Neural crest cell (in vitro differentiated cells): ENCODE measurements around the gene PHKB. TPM values are rescaled to one million over a fixed set of nuclear protein-coding genes. Genes with fewer than 3 reads are reported as not detected.

ENCODE experiments used
- DNase-seq: peaks from one replicate; pipeline ENCODE4 v3.0.0; 2021; ENCODE audit warnings: low read depth, mixed read lengths, low spot score
- H3K27ac Mint-ChIP-seq: one replicate; pipeline ENCODE4 v1.8.0; 2021; ENCODE audit warnings: mild to moderate bottlenecking, mixed read lengths; ENCODE audit not compliant: unreplicated experiment
- H3K27me3 Mint-ChIP-seq: 2 replicates; pipeline ENCODE4 v1.8.0; 2021; ENCODE audit warnings: low read depth, mild to moderate bottlenecking, mixed read lengths
- H3K36me3 Mint-ChIP-seq: 2 replicates; pipeline ENCODE4 v1.8.0; 2021; ENCODE audit warnings: low read depth, mild to moderate bottlenecking, mixed read lengths
- H3K4me1 Mint-ChIP-seq: 2 replicates; pipeline ENCODE4 v1.8.0; 2021; ENCODE audit warnings: mixed read lengths
- H3K4me3 Mint-ChIP-seq: one replicate; pipeline ENCODE4 v1.8.0; 2021; ENCODE audit warnings: mild to moderate bottlenecking, mixed read lengths
- H3K9me3 Mint-ChIP-seq: 2 replicates; pipeline ENCODE4 v1.8.0; 2021; ENCODE audit warnings: mixed read lengths
- CTCF ChIP-seq: fragments of 200-600 bp; sonication (generic); conservative IDR thresholded peaks from 2 replicates; pipeline ENCODE4 v1.5.0; 2021; ENCODE audit warnings: antibody characterized with exemption, mild to moderate bottlenecking
- total RNA-seq: library from RNA; stranded (reverse); gene quantifications from 2 replicates; pipeline ENCODE4 v1.2.1, GENCODE V29; 2021

The PHKB gene
- total RNA-seq, 1 donor from 2014 or later, result 61.2 TPM

- no peak overlapping the region for H3K27ac Mint-ChIP-seq
- peaks cover 39% of the 10 kb centered on the region for H3K36me3 Mint-ChIP-seq
- TF ChIP-seq CTCF, result no peak
- H3K4me3 Mint-ChIP-seq, result no peak overlapping the region
- H3K27me3 Mint-ChIP-seq, result no peaks in the 10 kb centered on the region
- H3K9me3 Mint-ChIP-seq, result no peaks in the 10 kb centered on the region
- peaks cover 12% of the 10 kb centered on the region for H3K4me1 Mint-ChIP-seq
- DNase-seq, result no peak
Measured at GRCh38 chr16:47695756-47696155, 234.6 kb downstream of the PHKB start.

- Mint-ChIP-seq H3K27me3 (no peaks in the 10 kb centered on the region), H3K4me3 (no peak overlapping the region), H3K36me3 (peaks cover 44% of the 10 kb centered on the region), H3K9me3 (no peaks in the 10 kb centered on the region), H3K4me1 (peaks cover 12% of the 10 kb centered on the region), H3K27ac (no peak overlapping the region)
- no peak for DNase-seq
- TF ChIP-seq CTCF, result no peak
Measured at GRCh38 chr16:47697826-47698225, 236.7 kb downstream of the PHKB start.

GRCh38 chr16:47699106-47699505 is 238.0 kb downstream of the PHKB start:
- no peak overlapping the region for H3K4me3 Mint-ChIP-seq
- H3K27ac Mint-ChIP-seq, result no peak overlapping the region
- no peaks in the 10 kb centered on the region for H3K9me3 Mint-ChIP-seq
- peaks cover 42% of the 10 kb centered on the region for H3K36me3 Mint-ChIP-seq
- no peaks in the 10 kb centered on the region for H3K27me3 Mint-ChIP-seq
- TF ChIP-seq CTCF, result no peak
- no peak for DNase-seq
- peaks cover 5% of the 10 kb centered on the region for H3K4me1 Mint-ChIP-seq

- no peak for DNase-seq
- Mint-ChIP-seq H3K4me1 (peaks cover 12% of the 10 kb centered on the region), H3K27me3 (no peaks in the 10 kb centered on the region), H3K36me3 (peaks cover 38% of the 10 kb centered on the region), H3K4me3 (no peak overlapping the region), H3K9me3 (no peaks in the 10 kb centered on the region), H3K27ac (no peak overlapping the region)
- no peak for TF ChIP-seq CTCF
Measured at GRCh38 chr16:47700857-47701587, 239.9 kb downstream of the PHKB start.

- H3K27ac Mint-ChIP-seq, result no peak overlapping the region
- H3K4me1 Mint-ChIP-seq, result peaks cover 7% of the 10 kb centered on the region
- TF ChIP-seq CTCF, result no peak
- no peaks in the 10 kb centered on the region for H3K9me3 Mint-ChIP-seq
- peaks cover 15% of the 10 kb centered on the region for H3K36me3 Mint-ChIP-seq
- H3K27me3 Mint-ChIP-seq, result no peaks in the 10 kb centered on the region
- no peak overlapping the region for H3K4me3 Mint-ChIP-seq
- DNase-seq, result no peak
Measured at GRCh38 chr16:47705266-47705665, 244.1 kb downstream of the PHKB start.
